Fibroblast of lung (primary cell): ENCODE results near the gene CABP1.

Experiments used
- EZH2 ChIP-seq: IDR thresholded peaks from 2 replicates; pipeline ENCODE4 v1.5.1; 2012; ENCODE audit warnings: low read length, control low read depth, mild to moderate bottlenecking; ENCODE audit errors: missing control alignments
- TF ChIP-seq, protein P1 (sequence below), 2 donors: IDR thresholded peaks in 1 of 2; conservative IDR thresholded peaks in 1 of 2; 1 replicate in 1 of 2; 2 replicates in 1 of 2; pipeline ENCODE4 v1.5.1; 2011 to 2012; ENCODE audit warnings: low read length in 2 of 2, control low read depth in 1 of 2, inconsistent platforms in 1 of 2, low read depth in 1 of 2, mild to moderate bottlenecking in 1 of 2

- TF ChIP-seq, protein P1, sequence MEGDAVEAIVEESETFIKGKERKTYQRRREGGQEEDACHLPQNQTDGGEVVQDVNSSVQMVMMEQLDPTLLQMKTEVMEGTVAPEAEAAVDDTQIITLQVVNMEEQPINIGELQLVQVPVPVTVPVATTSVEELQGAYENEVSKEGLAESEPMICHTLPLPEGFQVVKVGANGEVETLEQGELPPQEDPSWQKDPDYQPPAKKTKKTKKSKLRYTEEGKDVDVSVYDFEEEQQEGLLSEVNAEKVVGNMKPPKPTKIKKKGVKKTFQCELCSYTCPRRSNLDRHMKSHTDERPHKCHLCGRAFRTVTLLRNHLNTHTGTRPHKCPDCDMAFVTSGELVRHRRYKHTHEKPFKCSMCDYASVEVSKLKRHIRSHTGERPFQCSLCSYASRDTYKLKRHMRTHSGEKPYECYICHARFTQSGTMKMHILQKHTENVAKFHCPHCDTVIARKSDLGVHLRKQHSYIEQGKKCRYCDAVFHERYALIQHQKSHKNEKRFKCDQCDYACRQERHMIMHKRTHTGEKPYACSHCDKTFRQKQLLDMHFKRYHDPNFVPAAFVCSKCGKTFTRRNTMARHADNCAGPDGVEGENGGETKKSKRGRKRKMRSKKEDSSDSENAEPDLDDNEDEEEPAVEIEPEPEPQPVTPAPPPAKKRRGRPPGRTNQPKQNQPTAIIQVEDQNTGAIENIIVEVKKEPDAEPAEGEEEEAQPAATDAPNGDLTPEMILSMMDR (conservative IDR thresholded peaks at IDR 0.05 in 1 of 2, IDR thresholded peaks at IDR 0.05 in 1 of 2; ENCODE audit: low read depth in 1 of 2, low read length in 2 of 2) = no peak
- no peak for TF ChIP-seq EZH2
Measured at GRCh38 chr12:120705618-120706017, 65.2 kb downstream of the CABP1 start.
